Skin epidermis (tissue), 12 donors: ENCODE data around the gene FAM53A.
A peak's percentile ranks its signal among the peaks of the same experiment; 100 is the strongest.
"Not testable (repeated sequence)": the region's sequence is repeated elsewhere in the genome, so short reads cannot be mapped to it uniquely, and the experiment has no call there.

Source experiments
- H3K27ac ChIP-seq, 21 experiments: fragments of 200-600 bp; sonication (generic) in 11 of 21; one replicate each; pipeline ENCODE4 v1.5.0; 2020; ENCODE audit warnings: mild to moderate bottlenecking in 3 of 21, inconsistent platforms in 2 of 21, moderate library complexity in 2 of 21
- H3K4me3 ChIP-seq, 7 experiments: fragments of 200-600 bp; sonication (generic) in 2 of 7; one replicate each; pipeline ENCODE4 v1.5.0; 2020; ENCODE audit warnings: inconsistent platforms in 2 of 7, mild to moderate bottlenecking in 2 of 7, moderate library complexity in 1 of 7

The FAM53A gene

GRCh38 chr4:1717129-1718094 lies 33.3 kb upstream of the FAM53A start:
- peak overlapping the region in 6 of 21 experiments; percentile 2 to 50 (median 29) for H3K27ac ChIP-seq
- H3K4me3 ChIP-seq = no peak overlapping the region

- peak overlapping the region in 3 of 21 experiments; percentile 6 to 30 (median 8) for H3K27ac ChIP-seq
These were observed 32.2 kb upstream of the FAM53A start for GRCh38 chr4:1716065-1716945.

DNA sequence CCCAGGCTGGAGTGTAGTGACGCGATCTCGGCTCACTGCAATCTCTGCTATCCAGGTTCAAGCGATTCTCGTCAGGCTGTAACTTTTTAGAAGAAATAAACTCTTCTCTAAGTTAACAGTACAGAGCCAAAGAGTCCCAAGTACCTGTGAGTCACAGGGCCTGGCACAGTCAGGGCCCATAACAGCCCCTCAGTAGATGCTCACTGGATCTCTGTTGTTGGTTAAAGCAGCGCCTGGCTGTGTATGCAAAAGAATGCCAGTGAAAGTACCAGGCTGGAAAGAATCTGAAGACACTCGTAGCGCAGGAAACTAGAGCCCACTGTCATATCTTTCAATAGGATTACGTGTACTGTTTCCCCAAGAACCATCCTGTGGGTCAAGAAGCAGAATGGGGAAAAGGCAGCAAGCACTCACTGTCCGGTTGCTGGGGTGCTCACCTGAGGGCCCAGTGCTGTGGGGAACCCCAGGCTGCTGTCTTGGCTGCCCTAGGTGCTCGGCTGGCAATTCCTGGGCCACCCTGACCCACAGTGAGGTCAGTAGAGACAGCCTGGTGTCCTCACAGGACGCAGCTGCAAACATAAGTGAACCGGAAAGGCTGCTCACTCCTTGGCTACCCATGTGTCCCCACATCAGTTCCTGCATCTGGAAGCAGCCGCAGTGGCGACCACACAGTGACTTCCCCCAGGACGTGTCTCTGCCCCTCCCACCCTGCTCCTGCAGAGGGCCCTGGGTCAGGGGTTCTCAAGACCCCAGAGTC lies 31.1 kb upstream of the FAM53A start:
- H3K27ac ChIP-seq = peak overlapping the region in 7 of 21 experiments; percentile 8 to 44 (median 22)

More at GRCh38 chr4:1716065-1716945, 32.2 kb upstream of the FAM53A start:
- H3K4me3 ChIP-seq = no peak overlapping the region

DNA sequence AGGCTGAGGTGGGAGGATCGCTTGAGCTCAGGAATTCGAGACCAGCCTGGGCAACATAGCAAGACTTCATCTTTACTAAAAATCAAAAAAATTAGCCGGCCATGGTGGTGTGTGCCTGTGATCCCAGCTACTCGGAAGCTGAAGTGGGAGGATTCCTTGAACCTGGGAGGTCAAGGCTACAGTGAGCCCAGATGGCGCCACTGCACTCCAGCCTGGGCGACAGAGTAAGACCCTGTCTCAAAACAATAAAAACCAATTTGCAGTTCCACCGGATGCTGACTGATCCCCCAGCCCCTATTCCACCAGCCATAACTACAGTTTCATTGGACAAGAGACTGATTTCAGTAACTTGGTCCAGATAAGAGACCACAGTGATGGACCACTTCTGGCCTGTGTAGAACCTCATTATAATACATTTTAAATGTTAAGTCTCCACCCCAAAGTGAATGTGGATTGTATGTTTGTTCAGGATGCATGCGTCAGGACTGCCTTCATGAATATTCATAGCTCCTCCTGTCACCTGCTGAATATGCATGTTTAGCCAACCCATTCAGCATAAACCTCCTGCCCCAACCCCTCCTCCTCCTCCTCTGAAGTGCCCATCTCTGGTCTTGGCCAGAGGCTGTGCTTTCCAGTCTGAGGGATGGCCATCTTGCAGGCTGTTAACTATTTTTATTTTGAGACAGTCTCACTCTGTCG lies 30.3 kb upstream of the FAM53A start:
- peak overlapping the region in 4 of 21 experiments; percentile 16 to 99 (median 22) for H3K27ac ChIP-seq
- no peak overlapping the region for H3K4me3 ChIP-seq

More for the DNA sequence above, 31.1 kb upstream of the FAM53A start:
- no peak overlapping the region for H3K4me3 ChIP-seq

DNA sequence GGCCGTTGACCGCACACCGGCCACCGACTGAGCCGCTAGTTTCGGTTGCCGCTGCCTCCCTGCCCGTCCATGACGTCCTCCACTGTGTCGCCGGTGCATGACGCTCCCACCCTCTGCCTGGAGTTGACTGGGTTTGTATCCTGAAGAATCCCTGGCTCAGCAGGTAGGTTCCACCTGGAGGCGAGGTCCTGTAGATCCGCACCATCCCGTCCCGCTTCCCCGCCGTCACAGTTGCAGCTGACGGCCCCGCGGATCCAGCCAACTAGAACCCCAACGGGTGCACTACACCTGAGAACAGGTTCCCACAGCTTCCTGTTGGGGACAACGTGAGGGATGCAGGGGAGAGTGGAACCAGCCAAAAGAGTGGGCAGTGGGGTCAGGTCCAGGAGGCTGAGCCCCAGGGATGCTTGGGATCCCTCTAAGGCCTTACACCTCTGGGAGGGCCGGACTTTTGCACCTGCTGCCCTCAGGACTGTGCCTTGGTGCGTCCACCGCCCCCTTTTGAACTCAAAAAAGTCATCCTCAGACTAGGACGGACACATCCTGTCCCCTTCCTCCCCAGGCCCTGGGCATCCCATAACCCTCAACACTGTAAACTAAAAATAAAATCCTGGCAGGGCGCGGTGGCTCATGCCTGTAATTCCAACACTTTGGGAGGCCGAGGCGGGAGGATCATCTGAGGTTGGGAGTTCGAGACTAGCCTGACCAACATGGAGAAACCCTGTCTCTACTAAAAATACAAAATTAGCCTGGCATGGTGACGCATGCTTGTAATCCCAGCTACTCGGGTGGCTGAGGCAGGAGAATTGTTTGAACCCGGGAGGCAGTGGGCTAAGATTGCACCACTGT lies 29.1 kb upstream of the FAM53A start:
- Histone ChIP-seq H3K27ac (peak overlapping the region; percentile 61 to 100 (median 99)), H3K4me3 (peak overlapping the region; percentile 61 to 96 (median 81))

DNA sequence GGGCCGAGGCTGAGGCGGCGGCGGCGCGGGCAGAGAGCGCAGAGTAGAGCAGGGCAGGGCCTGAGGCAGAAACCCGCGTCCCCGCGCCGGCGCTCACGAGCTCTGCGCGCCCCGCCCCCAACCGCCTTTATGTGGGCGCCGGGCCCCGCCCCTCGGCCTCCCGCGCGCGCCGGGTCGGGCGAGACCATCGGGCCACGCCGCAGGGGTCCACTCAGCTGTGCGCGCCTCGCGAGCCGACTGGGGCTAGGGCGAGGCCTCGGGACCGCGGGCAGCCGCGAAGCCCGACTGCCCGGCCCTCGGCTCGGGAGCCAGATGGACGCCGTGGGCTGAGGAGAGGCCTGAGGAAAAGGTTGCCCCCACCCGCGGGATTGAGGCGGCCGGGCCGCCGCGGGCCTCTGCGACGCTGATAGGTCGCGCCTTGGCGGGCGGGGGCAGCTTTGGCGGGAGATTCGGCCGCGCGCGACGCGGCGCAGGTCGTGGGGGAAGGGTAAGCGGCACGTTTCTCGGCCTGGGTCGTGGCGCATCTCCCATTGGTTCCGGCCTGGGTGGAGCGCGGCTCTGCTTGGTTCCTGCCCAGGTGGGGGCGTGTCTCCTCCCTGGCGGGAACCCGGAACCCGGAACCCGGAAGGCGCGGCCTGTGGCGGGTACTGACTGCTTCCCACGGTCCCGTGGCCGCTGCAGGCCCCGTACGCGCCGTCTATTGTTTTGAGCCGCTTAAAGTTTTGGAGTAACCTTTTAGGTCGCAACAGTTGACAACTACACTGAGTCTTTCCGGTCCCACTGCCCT lies 28.3 kb upstream of the FAM53A start, which contains the start of gene SLBP:
TSS of gene SLBP (minus strand) at position 104 of the 787 bp plus-strand sequence. CDS start 131 bp downstream, outside the sequence.
- Histone ChIP-seq H3K27ac (peak within 1 kb of the TSS; percentile 97 to 100 (median 99)), H3K4me3 (peak within 1 kb of the TSS; percentile 61 to 96 (median 81))

- peak overlapping the region; percentile 97 to 100 (median 99) for H3K27ac ChIP-seq
- H3K4me3 ChIP-seq = peak overlapping the region; percentile 61 to 96 (median 81)
These were observed 27.6 kb upstream of the FAM53A start for GRCh38 chr4:1711571-1712215.

DNA sequence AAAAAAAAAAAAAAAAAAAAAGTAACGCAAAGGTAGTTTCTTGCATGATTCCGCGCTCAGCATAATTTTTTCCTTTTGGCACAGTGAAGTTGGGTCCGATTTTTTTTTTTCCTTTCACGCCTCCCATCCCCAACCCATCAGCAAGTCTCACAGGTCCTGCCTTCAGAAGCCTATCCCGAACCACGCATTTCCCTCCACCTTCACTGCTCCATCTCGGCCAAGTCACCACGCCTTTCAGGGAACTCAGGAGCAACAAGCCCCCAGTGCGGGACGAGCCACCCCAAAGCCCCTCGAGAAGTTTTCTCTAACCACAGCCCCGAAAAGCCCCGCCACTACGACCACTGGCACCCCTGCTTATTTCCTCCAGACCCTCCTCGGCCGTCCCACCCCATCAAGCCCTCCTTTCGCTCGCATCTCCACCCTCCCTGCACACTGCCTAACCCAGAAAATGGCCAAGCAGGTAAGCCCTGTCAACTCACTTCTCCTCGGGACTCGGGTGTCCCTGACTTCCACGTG lies 27.0 kb upstream of the FAM53A start:
- Histone ChIP-seq H3K4me3 (peak overlapping the region; percentile 61 to 96 (median 81)), H3K27ac (peak overlapping the region in 20 of 21 experiments; percentile 97 to 100 (median 99))

- Histone ChIP-seq H3K4me3 (no peak overlapping the region), H3K27ac (no peak overlapping the region)
These were observed 24.5 kb upstream of the FAM53A start for GRCh38 chr4:1708581-1708980.

GRCh38 chr4:1706358-1706757 lies 22.2 kb upstream of the FAM53A start:
- Histone ChIP-seq H3K27ac (no peak overlapping the region), H3K4me3 (no peak overlapping the region)

DNA sequence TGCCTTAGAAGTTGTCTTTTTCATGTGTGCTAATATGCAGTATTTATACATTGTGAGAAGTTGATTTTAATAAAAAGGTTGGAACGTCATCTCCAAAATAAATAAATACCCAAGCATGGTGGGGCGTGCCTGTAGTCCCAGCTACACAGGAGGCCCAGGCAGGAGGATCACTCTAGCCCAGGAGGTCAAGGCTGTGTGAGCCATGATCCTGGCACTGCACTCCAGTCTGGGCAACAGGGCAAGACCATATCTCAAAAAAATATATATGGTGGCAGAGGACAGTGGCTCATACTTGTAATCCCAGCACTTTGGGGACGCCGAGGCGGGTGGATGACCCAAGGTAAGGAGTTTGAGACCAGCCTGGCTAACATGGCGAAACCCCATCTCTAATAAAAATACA lies 21.6 kb upstream of the FAM53A start:
- Histone ChIP-seq H3K4me3 (no peak overlapping the region), H3K27ac (no peak overlapping the region)

DNA sequence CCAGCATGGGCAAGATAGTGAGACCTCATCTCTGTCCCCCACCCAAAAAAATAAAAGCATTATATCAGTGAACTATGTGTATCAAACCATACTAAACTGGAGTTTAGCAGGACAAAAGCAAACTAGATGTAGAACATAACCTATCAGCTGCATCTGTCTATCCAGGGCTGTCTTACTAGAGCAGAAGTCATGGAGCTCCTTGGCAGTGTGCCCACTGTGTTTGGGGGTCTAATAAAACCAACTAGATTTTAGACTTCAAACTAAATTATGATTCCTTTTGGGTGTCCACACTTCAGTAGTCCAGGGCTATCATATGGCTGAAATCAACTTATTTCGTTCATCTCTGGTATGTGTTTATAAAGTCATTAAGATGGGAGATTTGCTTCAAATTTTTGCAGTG lies 19.8 kb upstream of the FAM53A start:
- no peak overlapping the region for H3K27ac ChIP-seq
- no peak overlapping the region for H3K4me3 ChIP-seq

- H3K27ac ChIP-seq = peak overlapping the region in 1 of 21 experiments; percentile 43
These were observed 17.6 kb upstream of the FAM53A start for GRCh38 chr4:1701671-1702070.

DNA sequence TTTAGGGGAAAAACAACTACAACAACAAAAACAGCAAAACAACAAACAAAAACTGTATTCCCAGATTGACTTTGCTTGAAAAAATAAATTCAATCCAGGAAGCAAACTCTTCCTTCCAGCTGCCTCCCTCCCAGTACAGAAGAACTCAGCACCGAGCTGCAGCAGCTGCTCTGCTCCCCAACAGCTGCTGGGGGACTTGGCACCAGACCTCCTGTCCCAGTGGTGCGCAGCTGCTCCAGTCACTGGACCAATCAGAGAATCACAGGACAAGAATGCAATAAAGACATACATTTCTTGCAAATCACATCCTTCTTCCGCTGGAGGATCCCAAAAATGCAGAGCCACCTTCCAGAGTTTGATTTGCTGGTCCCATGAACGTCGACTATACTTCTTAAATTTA lies 11.8 kb upstream of the FAM53A start:
- no peak overlapping the region for H3K4me3 ChIP-seq
- H3K27ac ChIP-seq = no peak overlapping the region

More at GRCh38 chr4:1701671-1702070, 17.6 kb upstream of the FAM53A start:
- H3K4me3 ChIP-seq = not testable (repeated sequence)

DNA sequence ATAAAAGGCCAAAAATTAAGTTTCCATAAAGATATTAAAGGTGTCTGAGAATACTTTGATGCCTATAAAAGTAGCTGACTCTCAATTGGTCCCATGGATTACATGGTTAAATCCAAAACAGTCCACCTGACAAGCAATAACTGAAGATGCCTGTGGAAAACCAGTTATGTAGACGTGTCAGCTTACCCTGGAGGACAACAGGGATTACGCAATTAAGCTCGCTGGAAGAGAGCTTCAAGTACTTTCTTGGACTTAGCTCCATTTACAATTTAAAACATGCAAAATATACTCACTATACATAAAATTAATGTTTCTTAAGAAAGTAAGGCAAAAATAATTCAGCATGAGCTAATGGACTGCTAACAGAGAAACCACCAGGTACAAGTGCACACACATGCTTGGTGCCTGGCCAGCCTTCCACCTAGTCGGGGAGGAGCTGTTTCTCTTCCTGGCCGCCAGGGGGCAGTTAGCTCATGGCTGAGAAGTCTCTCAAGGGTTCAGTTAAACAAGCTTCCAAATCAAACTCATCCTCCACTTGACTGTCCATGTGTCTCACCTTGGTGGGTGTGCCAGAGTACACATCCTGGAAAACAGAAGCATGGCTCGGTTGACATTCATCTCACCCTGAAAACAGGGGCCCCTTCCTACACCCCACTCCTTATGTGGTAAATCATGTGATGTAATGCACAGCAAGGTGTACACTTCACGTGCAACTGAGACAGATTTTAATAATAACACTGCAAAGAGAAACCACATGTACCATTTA lies 9.2 kb upstream of the FAM53A start:
- no peak overlapping the region for H3K4me3 ChIP-seq
- no peak overlapping the region for H3K27ac ChIP-seq
